Stomach (tissue), 4 donors: ENCODE measurements around the gene TRIO.

ENCODE experiments used
- CTCF ChIP-seq, 7 experiments: fragments of 450-650 bp in 4 of 7; fragments of 200-600 bp in 3 of 7; sonication (generic) in 3 of 7; IDR thresholded peaks; one replicate each; pipeline ENCODE4 v1.5.1; 2016 to 2019; ENCODE audit warnings: antibody characterized with exemption in 7 of 7, control low read depth in 2 of 7, mild to moderate bottlenecking in 1 of 7
- POLR2A ChIP-seq, 4 donors: fragments of 450-650 bp; IDR thresholded peaks; one replicate each; pipeline ENCODE4 v1.6.1; 2016; ENCODE audit warnings: antibody characterized with exemption in 4 of 4, control low read depth in 2 of 4, mild to moderate bottlenecking in 1 of 4, moderate library complexity in 1 of 4
- POLR2AphosphoS5 ChIP-seq, 3 donors: sonication (generic); formaldehyde crosslinking; IDR thresholded peaks; one replicate each; pipeline ENCODE4 v1.6.1; 2016; ENCODE audit warnings: antibody characterized with exemption in 3 of 3

DNA sequence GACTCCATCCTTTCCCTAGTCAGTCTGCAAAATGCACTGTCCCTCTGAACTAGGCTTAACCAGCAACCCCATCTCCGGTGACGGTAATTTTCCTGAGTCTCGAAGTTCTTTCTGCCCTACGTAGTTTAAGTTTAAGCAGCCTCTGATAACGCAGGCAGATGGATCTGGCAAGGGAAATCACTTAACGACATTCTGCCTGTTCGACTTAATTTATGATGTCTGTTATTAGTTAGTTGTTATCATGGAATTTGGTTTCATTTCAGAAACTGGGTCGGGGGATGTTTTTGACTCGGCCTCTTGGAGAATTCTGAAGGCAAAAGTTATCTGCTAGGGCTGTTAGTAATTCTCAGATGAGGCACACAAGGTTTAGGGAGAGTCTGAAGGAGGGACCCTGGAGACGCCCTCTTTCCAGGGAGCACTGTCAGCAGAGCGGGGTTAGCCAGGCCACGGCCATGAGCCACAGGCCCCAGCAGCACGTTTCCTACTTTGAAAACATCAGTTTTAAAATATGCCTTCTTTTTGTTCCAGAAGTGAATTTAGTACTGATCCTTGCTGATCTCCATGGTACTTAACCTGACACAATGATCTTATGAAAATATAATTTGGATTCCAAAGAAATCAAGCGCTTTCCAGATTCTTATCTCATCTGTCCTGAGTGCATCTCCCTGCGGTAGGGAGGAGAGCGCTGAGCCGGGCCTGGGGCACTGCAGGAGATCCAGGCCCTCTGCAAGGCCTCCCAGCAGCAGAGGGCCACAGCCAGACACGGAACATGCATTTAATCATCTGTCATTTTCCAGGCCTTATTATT is 267.5 kb downstream of the TRIO start:
- TF ChIP-seq CTCF (IDR thresholded peaks at IDR 0.05) (no peak), POLR2A (IDR thresholded peaks at IDR 0.05) (no peak), POLR2AphosphoS5 (IDR thresholded peaks at IDR 0.05) (no peak)
